GM18505 (cell line): Measurements from ENCODE around the gene LRRC4C.

ENCODE experiments used
- ATAC-seq: cut with Tn5 transposase; IDR thresholded peaks from one replicate; pipeline ENCODE4 v1.9.1; 2021; ENCODE audit not compliant: unreplicated experiment
- POLR2A ChIP-seq: IDR thresholded peaks from 4 replicates; pipeline ENCODE4 v1.6.1; 2011; ENCODE audit warnings: borderline replicate concordance; ENCODE audit not compliant: insufficient read depth, insufficient read length; ENCODE audit errors: extremely low read depth

Gene LRRC4C

GRCh38 chr11:41456269-41456668 is 3.2 kb downstream of the LRRC4C start:
- no peak for TF ChIP-seq POLR2A
- ATAC-seq: no peak

GRCh38 chr11:41451011-41451410 is 8.4 kb downstream of the LRRC4C start:
- TF ChIP-seq POLR2A: no peak
- no peak for ATAC-seq

- no peak for TF ChIP-seq POLR2A
- no peak for ATAC-seq
Observed at GRCh38 chr11:41449483-41450050, 9.9 kb downstream of the LRRC4C start.

- no peak for ATAC-seq
- no peak for TF ChIP-seq POLR2A
Observed at GRCh38 chr11:41446566-41446965, 12.9 kb downstream of the LRRC4C start.

GRCh38 chr11:41446107-41446506 is 13.3 kb downstream of the LRRC4C start:
- ATAC-seq: no peak
- no peak for TF ChIP-seq POLR2A

GRCh38 chr11:41437006-41437490 is 22.4 kb downstream of the LRRC4C start:
- TF ChIP-seq POLR2A: no peak
- no peak for ATAC-seq

- no peak for TF ChIP-seq POLR2A
- ATAC-seq: no peak
Observed at GRCh38 chr11:41435531-41435930, 23.9 kb downstream of the LRRC4C start.

GRCh38 chr11:41431784-41432183 is 27.7 kb downstream of the LRRC4C start:
- TF ChIP-seq POLR2A: no peak
- ATAC-seq: no peak

- ATAC-seq: no peak
- no peak for TF ChIP-seq POLR2A
Observed at GRCh38 chr11:41419901-41420300, 39.6 kb downstream of the LRRC4C start.

- no peak for TF ChIP-seq POLR2A
- ATAC-seq: no peak
Observed at GRCh38 chr11:41414771-41415440, 44.5 kb downstream of the LRRC4C start.

- TF ChIP-seq POLR2A: no peak
- peak; percentile 85 for ATAC-seq
Observed at GRCh38 chr11:41413843-41414242, 45.6 kb downstream of the LRRC4C start.

- TF ChIP-seq POLR2A: no peak
- no peak for ATAC-seq
Observed at GRCh38 chr11:41405812-41406211, 53.6 kb downstream of the LRRC4C start.

GRCh38 chr11:41404109-41404508 is 55.3 kb downstream of the LRRC4C start:
- TF ChIP-seq POLR2A: no peak
- no peak for ATAC-seq

GRCh38 chr11:41403458-41403857 is 56.0 kb downstream of the LRRC4C start:
- ATAC-seq: no peak
- no peak for TF ChIP-seq POLR2A
